K562 (cell line): Measurements from ENCODE around the gene EHD2. TPM values are rescaled to one million over a fixed set of nuclear protein-coding genes. Genes with fewer than 3 reads are reported as not detected.

Experiments used
- ARID2 ChIP-seq: fragments of 450-650 bp; IDR thresholded peaks from 2 replicates; pipeline ENCODE4 v1.6.1; 2017; ENCODE audit warnings: antibody characterized with exemption, mild to moderate bottlenecking
- CC2D1A ChIP-seq: fragments of 450-650 bp; IDR thresholded peaks from 2 replicates; pipeline ENCODE4 v1.6.1; 2017; ENCODE audit warnings: mild to moderate bottlenecking
- CREM ChIP-seq: IDR thresholded peaks from 2 replicates; pipeline ENCODE4 v1.6.1; 2014; ENCODE audit warnings: antibody characterized with exemption, low read depth
- CTCFL ChIP-seq: IDR thresholded peaks from 2 replicates; pipeline ENCODE4 v1.6.1; 2011; ENCODE audit warnings: borderline replicate concordance, low read depth, mild to moderate bottlenecking, moderate library complexity, low read length; ENCODE audit not compliant: insufficient read depth, poor library complexity, severe bottlenecking
- DEAF1 ChIP-seq: fragments of 450-650 bp; formaldehyde crosslinking; IDR thresholded peaks from 2 replicates; pipeline ENCODE4 v1.4.0; 2020; ENCODE audit warnings: mild to moderate bottlenecking, moderate library complexity
- EHMT2 ChIP-seq: fragments of 450-650 bp; IDR thresholded peaks from 2 replicates; pipeline ENCODE4 v1.6.1; 2018; ENCODE audit warnings: antibody characterized with exemption
- FOS ChIP-seq: IDR thresholded peaks from 3 replicates; pipeline ENCODE4 v1.6.1; 2011; ENCODE audit not compliant: insufficient read length; ENCODE audit errors: extremely low read depth
- FOXJ2 ChIP-seq: fragments of 200-800 bp; sonication (Bioruptor generic); IDR thresholded peaks from 2 replicates; pipeline ENCODE4 v1.6.1; 2016; ENCODE audit warnings: missing genetic modification characterization, missing compliant biosample characterization
- HLTF ChIP-seq: fragments of 450-650 bp; IDR thresholded peaks from 2 replicates; pipeline ENCODE4 v1.6.1; 2016
- KLF16 ChIP-seq: IDR thresholded peaks from 2 replicates; pipeline ENCODE4 v1.6.1; 2016; ENCODE audit warnings: antibody characterized with exemption
- NFXL1 ChIP-seq: fragments of 450-650 bp; formaldehyde crosslinking; IDR thresholded peaks from 2 replicates; pipeline ENCODE4 v1.4.0; 2021; ENCODE audit warnings: mild to moderate bottlenecking
- PREB ChIP-seq: sonication (generic); formaldehyde crosslinking; IDR thresholded peaks from 2 replicates; pipeline ENCODE4 v1.8.1; 2023; ENCODE audit warnings: mild to moderate bottlenecking, missing genetic modification reagents
- RAD21 ChIP-seq, 2 experiments: fragments of 250-450 bp in 1 of 2; fragments of 450-650 bp in 1 of 2; sonication (Bioruptor Pico) in 1 of 2; formaldehyde crosslinking in 1 of 2; IDR thresholded peaks in 1 of 2; conservative IDR thresholded peaks in 1 of 2; 2 replicates each; pipeline versions ENCODE4 v1.4.0 to v1.8.0; 2020 to 2022; ENCODE audit warnings: mild to moderate bottlenecking in 2 of 2, moderate library complexity in 1 of 2
- RB1 ChIP-seq: fragments of 450-650 bp; IDR thresholded peaks from 2 replicates; pipeline ENCODE4 v1.6.1; 2017; ENCODE audit warnings: low read depth, mild to moderate bottlenecking
- SIRT6 ChIP-seq: IDR thresholded peaks from one replicate; pipeline ENCODE4 v1.6.1; 2012; ENCODE audit warnings: low read depth, mild to moderate bottlenecking, control low read depth, inconsistent platforms, low read length, moderate library complexity
- SMAD1 ChIP-seq: fragments of 150-350 bp; IDR thresholded peaks from 2 replicates; pipeline ENCODE4 v1.6.1; 2014; ENCODE audit warnings: low read length, low read depth; ENCODE audit not compliant: partially characterized antibody
- SMARCE1 ChIP-seq: fragments of 450-650 bp; IDR thresholded peaks from 2 replicates; pipeline ENCODE4 v1.7.1; 2016; ENCODE audit warnings: mild to moderate bottlenecking
- SMC3 ChIP-seq: conservative IDR thresholded peaks from 2 replicates; pipeline ENCODE4 v1.6.1; 2011; ENCODE audit warnings: low read depth, low read length, improper control_type of control experiment; ENCODE audit not compliant: insufficient read depth
- SRF ChIP-seq, 2 experiments: fragments of 250-450, 450-650 bp in 1 of 2; sonication (Bioruptor Pico) in 1 of 2; sonication (generic) in 1 of 2; formaldehyde crosslinking; IDR thresholded peaks; 2 replicates each; pipeline versions ENCODE4 v1.5.0 to v1.5.1; 2020 to 2022; ENCODE audit warnings: mild to moderate bottlenecking in 1 of 2, missing genetic modification reagents in 1 of 2
- TRIM24 ChIP-seq, 2 experiments: fragments of 450-650 bp; IDR thresholded peaks; 2 replicates each; pipeline ENCODE4 v1.6.1; 2016
- polyA plus RNA-seq, 8 experiments: library from polyadenylated mRNA; depleted of rRNA in 4 of 8; stranded (reverse) in 5 of 8; unstranded in 3 of 8; fragments of >200 nt; fragmentation: Nextera tagmentation in 2 of 8; fragmentation: Illumina TruSeq in 1 of 8; extraction: Ambion mirVana in 2 of 8; extraction: Trizol in 1 of 8; gene quantifications; 2 replicates each; pipeline versions ENCODE4 v1.2.1 to v1.2.3, GENCODE V29; 2011 to 2014; ENCODE audit warnings: inconsistent platforms in 1 of 8, missing spikeins in 1 of 8
- total RNA-seq, 7 experiments: library from RNA; depleted of rRNA in 6 of 7; stranded (reverse); fragments of >200 nt in 6 of 7; fragmentation: Illumina TruSeq in 2 of 7; extraction: Trizol in 2 of 7; gene quantifications; 2 replicates each; pipeline versions ENCODE4 v1.2.1 to v1.2.3, GENCODE V29; 2011 to 2021; ENCODE audit warnings: low replicate concordance in 1 of 7

Gene EHD2
- total and polyA plus RNA-seq, 9 of the 15 experiments (the other 6 are each of a cell fraction or from before 2014, with no cell fraction given) = 1.7 to 32.2 (median 3.0) TPM

- TF ChIP-seq DEAF1 (CRISPR knock-in tag) (0 out of 2 replicates have a peak, but pooled peaks have one; percentile 14), SMARCE1 (no peak), PREB (CRISPR knock-in tag) (no peak), EHMT2 (no peak), RB1 (peak; percentile 39; the same call in 1 of the 2 replicates), RAD21 (CRISPR knock-in tag; conservative IDR thresholded peaks at IDR 0.05 in 1 of 2, IDR thresholded peaks at IDR 0.05 in 1 of 2) (peak; percentile 54 to 86), KLF16 (0 out of 2 replicates have a peak, but pooled peaks have one; percentile 9), FOS (no peak), HLTF (no peak), SMAD1 (no peak), ARID2 (0 out of 2 replicates have a peak, but pooled peaks have one; percentile 41), CC2D1A (0 out of 2 replicates have a peak, but pooled peaks have one; percentile 18), CTCFL (peak; percentile 41), NFXL1 (CRISPR knock-in tag) (no peak), SIRT6 (no peak), TRIM24 (IDR thresholded peaks at IDR 0.05) (no peak), FOXJ2 (no peak), SMC3 (peak; percentile 93), SRF (CRISPR knock-in tag; IDR thresholded peaks at IDR 0.05) (0 out of 4 replicates have a peak, but pooled peaks of 1 of the 2 experiments have one; percentile 14), CREM (no peak; the same call in 1 of the 2 replicates)
These were observed 52.5 kb downstream of the EHD2 start (continued) for GRCh38 chr19:47765523-47766358.
